ENCODE results near the gene PIGX. TPM values are rescaled to one million over a fixed set of nuclear protein-coding genes. Genes with fewer than 3 reads are reported as not detected.
A peak's percentile ranks its signal among the peaks of the same experiment; 100 is the strongest.

The PIGX gene

GRCh38 chr3:196772102-196772501 is 59.9 kb downstream of the PIGX start:
- H3K4me3 ChIP-seq (ENCODE audit: low read length): no peak overlapping the region
- no peaks in the 10 kb centered on the region for H3K27me3 ChIP-seq (ENCODE audit: control insufficient read depth, insufficient read depth, low read length)
- no peaks in the 10 kb centered on the region for H3K9me3 ChIP-seq (replicated peaks; ENCODE audit: low read length)
- H3K36me3 ChIP-seq (ENCODE audit: insufficient read depth, low read length): peaks cover 4% of the 10 kb centered on the region
- no peak overlapping the region for H3K9ac ChIP-seq (ENCODE audit: low read depth, low read length)
- H3K4me1 ChIP-seq (ENCODE audit: control insufficient read depth, insufficient read depth, low read length): peaks cover 13% of the 10 kb centered on the region
- no peak overlapping the region for H3K4me2 ChIP-seq (ENCODE audit: low read length)

GRCh38 chr3:196772897-196773296 is 60.7 kb downstream of the PIGX start:
- Histone ChIP-seq H3K4me3 (ENCODE audit: low read length) (no peak overlapping the region), H3K9ac (ENCODE audit: low read depth, low read length) (no peak overlapping the region), H3K9me3 (replicated peaks; ENCODE audit: low read length) (no peaks in the 10 kb centered on the region), H3K4me2 (ENCODE audit: low read length) (no peak overlapping the region), H3K27me3 (ENCODE audit: control insufficient read depth, insufficient read depth, low read length) (no peaks in the 10 kb centered on the region), H3K4me1 (ENCODE audit: control insufficient read depth, insufficient read depth, low read length) (peaks cover 13% of the 10 kb centered on the region), H3K36me3 (ENCODE audit: insufficient read depth, low read length) (peaks cover 5% of the 10 kb centered on the region)

GRCh38 chr3:196774191-196774820 is 62.1 kb downstream of the PIGX start:
- Histone ChIP-seq H3K27me3 (ENCODE audit: control insufficient read depth, insufficient read depth, low read length) (no peaks in the 10 kb centered on the region), H3K9me3 (replicated peaks; ENCODE audit: low read length) (no peaks in the 10 kb centered on the region), H3K9ac (ENCODE audit: low read depth, low read length) (no peak overlapping the region), H3K36me3 (ENCODE audit: insufficient read depth, low read length) (peaks cover 7% of the 10 kb centered on the region), H3K4me2 (ENCODE audit: low read length) (no peak overlapping the region), H3K4me1 (ENCODE audit: control insufficient read depth, insufficient read depth, low read length) (peaks cover 24% of the 10 kb centered on the region), H3K4me3 (ENCODE audit: low read length) (no peak overlapping the region)

GRCh38 chr3:196774848-196775422 is 62.8 kb downstream of the PIGX start:
- peaks cover 9% of the 10 kb centered on the region for H3K36me3 ChIP-seq (ENCODE audit: insufficient read depth, low read length)
- no peaks in the 10 kb centered on the region for H3K9me3 ChIP-seq (replicated peaks; ENCODE audit: low read length)
- H3K4me1 ChIP-seq (ENCODE audit: control insufficient read depth, insufficient read depth, low read length): peaks cover 30% of the 10 kb centered on the region
- no peak overlapping the region for H3K4me3 ChIP-seq (ENCODE audit: low read length)
- no peaks in the 10 kb centered on the region for H3K27me3 ChIP-seq (ENCODE audit: control insufficient read depth, insufficient read depth, low read length)
- H3K4me2 ChIP-seq (ENCODE audit: low read length): no peak overlapping the region
- no peak overlapping the region for H3K9ac ChIP-seq (ENCODE audit: low read depth, low read length)

- Histone ChIP-seq H3K4me1 (ENCODE audit: control insufficient read depth, insufficient read depth, low read length) (peaks cover 30% of the 10 kb centered on the region), H3K27me3 (ENCODE audit: control insufficient read depth, insufficient read depth, low read length) (no peaks in the 10 kb centered on the region), H3K36me3 (ENCODE audit: insufficient read depth, low read length) (peaks cover 13% of the 10 kb centered on the region), H3K9ac (ENCODE audit: low read depth, low read length) (no peak overlapping the region), H3K4me3 (ENCODE audit: low read length) (no peak overlapping the region), H3K9me3 (replicated peaks; ENCODE audit: low read length) (no peaks in the 10 kb centered on the region), H3K4me2 (ENCODE audit: low read length) (no peak overlapping the region)
These were observed 63.8 kb downstream of the PIGX start for GRCh38 chr3:196775938-196776337.

GRCh38 chr3:196777836-196778235 is 65.7 kb downstream of the PIGX start:
- no peak overlapping the region for H3K9ac ChIP-seq (ENCODE audit: low read depth, low read length)
- no peak overlapping the region for H3K4me2 ChIP-seq (ENCODE audit: low read length)
- H3K4me3 ChIP-seq (ENCODE audit: low read length): no peak overlapping the region
- peaks cover 14% of the 10 kb centered on the region for H3K36me3 ChIP-seq (ENCODE audit: insufficient read depth, low read length)
- H3K9me3 ChIP-seq (replicated peaks; ENCODE audit: low read length): no peaks in the 10 kb centered on the region
- no peaks in the 10 kb centered on the region for H3K27me3 ChIP-seq (ENCODE audit: control insufficient read depth, insufficient read depth, low read length)
- peaks cover 30% of the 10 kb centered on the region for H3K4me1 ChIP-seq (ENCODE audit: control insufficient read depth, insufficient read depth, low read length)

GRCh38 chr3:196778755-196779154 is 66.6 kb downstream of the PIGX start:
- peak overlapping the region; percentile 6 for H3K9ac ChIP-seq (ENCODE audit: low read depth, low read length)
- H3K4me1 ChIP-seq (ENCODE audit: control insufficient read depth, insufficient read depth, low read length): peaks cover 29% of the 10 kb centered on the region
- H3K27me3 ChIP-seq (ENCODE audit: control insufficient read depth, insufficient read depth, low read length): no peaks in the 10 kb centered on the region
- H3K36me3 ChIP-seq (ENCODE audit: insufficient read depth, low read length): peaks cover 24% of the 10 kb centered on the region
- peak overlapping the region; percentile 29 for H3K4me2 ChIP-seq (ENCODE audit: low read length)
- H3K4me3 ChIP-seq (ENCODE audit: low read length): no peak overlapping the region
- H3K9me3 ChIP-seq (replicated peaks; ENCODE audit: low read length): no peaks in the 10 kb centered on the region

GRCh38 chr3:196782511-196782910 is 70.3 kb downstream of the PIGX start:
- peaks cover 17% of the 10 kb centered on the region for H3K4me1 ChIP-seq (ENCODE audit: control insufficient read depth, insufficient read depth, low read length)

More at GRCh38 chr3:196782511-196782910, 70.3 kb downstream of the PIGX start:
- Histone ChIP-seq H3K9ac (ENCODE audit: low read depth, low read length) (no peak overlapping the region), H3K36me3 (ENCODE audit: insufficient read depth, low read length) (peaks cover 33% of the 10 kb centered on the region), H3K9me3 (replicated peaks; ENCODE audit: low read length) (no peaks in the 10 kb centered on the region), H3K27me3 (ENCODE audit: control insufficient read depth, insufficient read depth, low read length) (no peaks in the 10 kb centered on the region), H3K4me3 (ENCODE audit: low read length) (no peak overlapping the region), H3K4me2 (ENCODE audit: low read length) (no peak overlapping the region)

Small RNA genes within 50 kb of the gene (small RNA-seq; reads per million reads assigned to genes)
- gene RNU4-89P (not detected), gene RNU6-42P (1.9 reads per million, percentile 63 among the genes with 10 or more reads in this experiment), gene RNU6-646P (not detected)

All from skeletal muscle satellite cell (primary cell).